Measurements from ENCODE around the gene IRF4. TPM values are rescaled to one million over a fixed set of nuclear protein-coding genes. Genes with fewer than 3 reads are reported as not detected.
A peak's percentile ranks its signal among the peaks of the same experiment; 100 is the strongest.

Gene IRF4
- total RNA-seq, 2 experiments from 2014 or later, result 189 to 291 TPM

DNA sequence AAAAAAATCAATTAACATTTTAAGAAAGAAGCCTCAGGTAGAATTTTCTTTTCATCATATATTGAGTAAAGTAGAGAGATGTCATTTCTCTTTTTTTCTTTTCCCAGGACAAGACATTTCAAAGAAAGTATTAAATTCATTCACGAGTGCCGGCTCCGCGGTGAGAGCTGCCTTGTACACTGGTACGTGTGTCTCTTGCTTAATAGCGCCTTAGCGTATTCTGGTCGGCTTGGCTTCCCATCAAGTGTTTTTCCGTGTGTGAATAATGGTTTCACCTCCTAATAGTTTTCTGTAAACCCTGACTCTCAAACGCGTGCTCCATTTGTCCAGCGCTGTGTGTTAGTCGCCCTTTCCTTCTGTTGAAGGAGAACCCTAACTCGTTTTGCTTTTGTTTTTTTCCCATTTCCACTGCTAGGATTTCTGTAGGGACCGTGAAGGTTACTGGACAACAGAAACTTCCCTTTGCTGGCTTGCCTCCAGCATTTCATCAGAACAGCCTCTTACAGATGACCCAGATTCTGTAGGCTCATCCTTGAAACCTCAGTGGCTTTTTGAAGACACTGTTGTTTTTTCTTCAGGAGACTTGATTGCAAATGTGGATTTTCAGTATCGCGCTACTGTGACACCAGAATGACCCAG, 45.7 kb upstream of the IRF4 start:
- H3K4me3 ChIP-seq (ENCODE audit: low read depth, low read length, poor library complexity, severe bottlenecking), result no peak overlapping the region
- intact Hi-C loops (cut with micrococcal nuclease; ENCODE audit: unreplicated experiment), result no loop called here
- no peaks in the 10 kb centered on the region for H4K20me1 ChIP-seq (ENCODE audit: insufficient read depth, low read length)
- H3K79me2 ChIP-seq (ENCODE audit: insufficient read depth, low read depth, low read length), result no peaks in the 10 kb centered on the region
- no peaks in the 10 kb centered on the region for H3K9me3 ChIP-seq (ENCODE audit: low read length)
- no peak overlapping the region for H2AFZ ChIP-seq (ENCODE audit: low read length)
- TF ChIP-seq, protein P1, sequence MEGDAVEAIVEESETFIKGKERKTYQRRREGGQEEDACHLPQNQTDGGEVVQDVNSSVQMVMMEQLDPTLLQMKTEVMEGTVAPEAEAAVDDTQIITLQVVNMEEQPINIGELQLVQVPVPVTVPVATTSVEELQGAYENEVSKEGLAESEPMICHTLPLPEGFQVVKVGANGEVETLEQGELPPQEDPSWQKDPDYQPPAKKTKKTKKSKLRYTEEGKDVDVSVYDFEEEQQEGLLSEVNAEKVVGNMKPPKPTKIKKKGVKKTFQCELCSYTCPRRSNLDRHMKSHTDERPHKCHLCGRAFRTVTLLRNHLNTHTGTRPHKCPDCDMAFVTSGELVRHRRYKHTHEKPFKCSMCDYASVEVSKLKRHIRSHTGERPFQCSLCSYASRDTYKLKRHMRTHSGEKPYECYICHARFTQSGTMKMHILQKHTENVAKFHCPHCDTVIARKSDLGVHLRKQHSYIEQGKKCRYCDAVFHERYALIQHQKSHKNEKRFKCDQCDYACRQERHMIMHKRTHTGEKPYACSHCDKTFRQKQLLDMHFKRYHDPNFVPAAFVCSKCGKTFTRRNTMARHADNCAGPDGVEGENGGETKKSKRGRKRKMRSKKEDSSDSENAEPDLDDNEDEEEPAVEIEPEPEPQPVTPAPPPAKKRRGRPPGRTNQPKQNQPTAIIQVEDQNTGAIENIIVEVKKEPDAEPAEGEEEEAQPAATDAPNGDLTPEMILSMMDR (conservative IDR thresholded peaks at IDR 0.05; ENCODE audit: low read length), result no peak
- TF ChIP-seq EZH2phosphoT487 (IDR thresholded peaks at IDR 0.05; ENCODE audit: borderline replicate concordance, low read depth, low read length), result no peak
- no peaks in the 10 kb centered on the region for H3K9me2 ChIP-seq (ENCODE audit: insufficient read depth, low read length)
- ChIA-PET CTCF (ENCODE audit: unreplicated experiment) (no interaction called here), POLR2A (interaction anchor here (0.5 to 2.3 kb wide), 5 partner anchors 9 to 37 kb away, joined by 3 to 12 read pairs (median 7); no protein-coding TSS in a partner anchor)
- H3K4me2 ChIP-seq (ENCODE audit: low read length), result peak overlapping the region; percentile 59; the same call in 1 of the 2 replicates
- DNase-seq (ENCODE audit: low spot score), result no peak
- no peak overlapping the region for H3K27ac ChIP-seq (ENCODE audit: low read depth, low read length, poor library complexity, severe bottlenecking)
- no TSS peak for BruUV-seq (replicated peaks)
- H3K4me1 ChIP-seq (ENCODE audit: insufficient read depth, low read length, poor library complexity, severe bottlenecking), result peaks cover 49% of the 10 kb centered on the region
- H3K36me3 ChIP-seq (ENCODE audit: insufficient read depth, low read length), result peaks cover 48% of the 10 kb centered on the region; the same call in 1 of the 2 replicates

DNA sequence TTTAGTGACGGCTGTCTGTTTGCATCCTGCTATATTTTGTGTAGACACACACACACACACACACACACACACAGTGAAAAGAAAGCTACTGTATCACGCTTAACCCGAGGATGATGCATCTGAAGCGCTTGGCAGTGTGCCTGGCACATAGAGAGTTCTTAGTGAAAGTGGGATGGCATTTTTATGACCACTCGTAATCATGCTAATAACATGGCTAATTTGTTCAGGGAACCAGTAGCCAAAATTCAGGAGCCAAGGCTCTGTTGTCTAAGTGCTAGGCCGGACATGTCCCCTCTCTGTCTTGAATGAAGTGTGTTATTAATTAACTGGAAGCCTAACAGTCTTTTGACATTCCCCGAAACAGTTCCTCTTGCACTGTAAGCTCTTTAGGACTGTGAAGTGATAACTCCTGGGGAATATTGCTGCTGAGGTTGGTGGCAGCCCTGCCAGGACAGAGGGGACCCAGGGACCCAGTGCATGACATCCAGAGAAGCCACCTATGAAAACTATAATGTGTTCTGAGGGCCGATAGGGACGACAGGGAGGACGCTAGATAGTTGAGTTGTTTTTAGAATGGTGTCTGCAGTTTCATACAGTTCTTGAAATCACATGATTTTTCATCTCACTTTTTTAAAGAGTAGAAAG, 45.0 kb upstream of the IRF4 start:
- CTCF ChIA-PET (ENCODE audit: unreplicated experiment), result no interaction called here
- intact Hi-C loops (cut with micrococcal nuclease; ENCODE audit: unreplicated experiment), result no loop called here

More for the DNA sequence above, 45.0 kb upstream of the IRF4 start:
- Histone ChIP-seq H3K4me1 (ENCODE audit: insufficient read depth, low read length, poor library complexity, severe bottlenecking) (peaks cover 55% of the 10 kb centered on the region), H3K27ac (ENCODE audit: low read depth, low read length, poor library complexity, severe bottlenecking) (peak overlapping the region; percentile 77), H3K4me2 (ENCODE audit: low read length) (peak overlapping the region; percentile 59), H3K9me3 (ENCODE audit: low read length) (no peaks in the 10 kb centered on the region), H3K79me2 (ENCODE audit: insufficient read depth, low read depth, low read length) (no peaks in the 10 kb centered on the region), H2AFZ (ENCODE audit: low read length) (no peak overlapping the region; the same call in 1 of the 2 replicates), H3K4me3 (ENCODE audit: low read depth, low read length, poor library complexity, severe bottlenecking) (peak overlapping the region; percentile 10), H4K20me1 (ENCODE audit: insufficient read depth, low read length) (no peaks in the 10 kb centered on the region), H3K9me2 (ENCODE audit: insufficient read depth, low read length) (no peaks in the 10 kb centered on the region), H3K36me3 (ENCODE audit: insufficient read depth, low read length) (peaks cover 41% of the 10 kb centered on the region; the same call in 1 of the 2 replicates)
- TF ChIP-seq EZH2phosphoT487 (IDR thresholded peaks at IDR 0.05; ENCODE audit: borderline replicate concordance, low read depth, low read length), result no peak
- TF ChIP-seq, protein P1 (conservative IDR thresholded peaks at IDR 0.05; ENCODE audit: low read length), result no peak
- no TSS peak for BruUV-seq (replicated peaks)
- no peak for DNase-seq (ENCODE audit: low spot score)
- POLR2A ChIA-PET, result interaction anchor here (0.5 to 2.3 kb wide), 4 partner anchors 9 to 29 kb away, joined by 3 to 12 read pairs (median 3); no protein-coding TSS in a partner anchor

All from OCI-LY7 (cell line).